ENCODE data around the gene HS3ST6.

DNA sequence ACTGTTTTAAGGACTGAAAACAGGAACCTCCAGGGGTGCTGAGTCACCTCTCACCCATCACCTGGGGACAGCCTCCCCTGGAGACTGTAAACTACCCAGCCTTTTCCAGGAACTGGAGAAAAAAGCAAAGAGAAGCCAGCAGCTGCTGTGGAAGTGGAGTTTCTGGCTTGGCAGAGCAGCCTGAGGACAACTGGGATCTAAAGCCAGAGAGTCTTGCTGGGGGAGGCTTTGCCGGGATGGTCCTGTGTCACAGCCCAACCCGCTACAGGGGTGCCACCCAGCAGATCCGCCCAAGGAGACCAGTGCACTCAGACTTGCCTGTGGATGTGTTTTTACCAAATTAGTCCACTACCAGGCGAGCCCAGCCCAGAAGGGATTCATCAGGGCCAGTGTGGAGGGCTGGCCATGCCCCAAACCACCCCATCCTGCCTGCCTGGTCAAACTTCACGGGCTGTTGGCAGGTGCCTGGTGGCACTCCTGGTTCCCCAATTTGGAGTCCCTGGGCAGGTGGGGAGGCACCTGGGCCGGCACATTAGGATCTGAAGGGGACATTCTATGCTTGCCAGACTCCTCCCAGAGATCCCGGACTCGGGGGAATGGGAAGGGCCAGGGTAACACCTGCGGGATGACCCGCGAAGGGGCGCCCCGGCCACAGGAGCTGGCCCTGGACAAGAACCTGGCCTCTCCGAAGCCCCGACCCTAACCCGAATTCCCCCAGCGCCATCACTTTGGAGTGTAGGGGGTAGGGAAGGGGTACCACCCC is 24.0 kb upstream of the HS3ST6 start:
- TF ChIP-seq EZH2 (IDR thresholded peaks at IDR 0.05; ENCODE audit: insufficient read depth, poor library complexity, severe bottlenecking) (no peak), EZH2phosphoT487 (IDR thresholded peaks at IDR 0.05; ENCODE audit: insufficient read depth, low read depth) (no peak)

Measured in GM23248 (cell line).